NCI-H774 (cell line): ENCODE results near the gene USP36.
A peak's percentile ranks its signal among the peaks of the same experiment; 100 is the strongest.

Experiments used
- DNase-seq: peaks from one replicate; lab custom pipeline; 2025; lab: John Stamatoyannopoulos, UW

USP36 gene

DNA sequence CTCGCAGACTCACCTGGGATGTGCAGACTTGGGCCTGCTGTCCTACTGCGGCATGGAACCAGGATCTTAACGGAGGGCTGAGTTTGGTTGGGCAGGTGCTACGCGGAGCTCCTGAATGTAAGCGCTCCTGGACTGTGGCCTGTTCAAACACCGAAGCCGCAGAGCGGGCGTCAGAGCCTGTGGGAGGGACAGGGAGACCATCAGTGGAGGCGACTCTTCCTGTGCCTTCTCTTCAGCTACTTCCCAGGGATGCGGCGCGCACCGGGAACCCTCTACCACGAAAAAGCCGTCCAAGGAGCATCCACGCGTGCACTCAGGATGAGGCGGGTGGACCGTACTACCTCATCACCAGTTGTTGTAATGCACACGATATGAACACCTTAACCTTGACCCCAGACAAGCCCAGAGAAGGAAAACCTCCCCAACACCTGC, 2.0 kb downstream of the USP36 start:
- peak; percentile 91 for DNase-seq

DNA sequence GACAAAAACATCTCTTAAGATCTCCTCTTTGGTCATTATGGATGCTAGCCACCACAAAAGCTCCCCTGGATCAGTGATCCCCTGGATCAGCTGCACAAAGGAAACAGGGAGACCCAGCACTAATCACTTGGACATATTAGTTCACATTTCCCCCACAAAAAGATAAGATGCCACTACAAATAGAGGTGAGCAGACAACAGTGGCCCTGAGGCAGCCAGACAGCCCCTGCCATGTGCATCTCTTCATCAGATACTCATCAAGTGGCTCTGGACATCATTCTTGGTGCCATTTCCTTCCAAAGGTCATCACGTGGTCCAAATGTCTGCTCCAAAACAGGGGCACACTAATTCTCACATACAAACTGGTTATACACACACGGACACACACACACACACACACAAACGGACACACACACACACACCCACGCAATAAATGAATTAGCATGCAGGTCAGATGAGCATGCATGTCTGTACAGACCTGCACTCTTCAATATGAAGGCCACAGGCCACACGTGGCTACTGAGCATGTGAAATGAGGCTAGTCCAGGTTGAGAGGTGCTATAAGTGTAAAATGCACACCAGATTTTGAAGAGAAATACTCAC, 4.1 kb downstream of the USP36 start:
- no peak for DNase-seq

DNA sequence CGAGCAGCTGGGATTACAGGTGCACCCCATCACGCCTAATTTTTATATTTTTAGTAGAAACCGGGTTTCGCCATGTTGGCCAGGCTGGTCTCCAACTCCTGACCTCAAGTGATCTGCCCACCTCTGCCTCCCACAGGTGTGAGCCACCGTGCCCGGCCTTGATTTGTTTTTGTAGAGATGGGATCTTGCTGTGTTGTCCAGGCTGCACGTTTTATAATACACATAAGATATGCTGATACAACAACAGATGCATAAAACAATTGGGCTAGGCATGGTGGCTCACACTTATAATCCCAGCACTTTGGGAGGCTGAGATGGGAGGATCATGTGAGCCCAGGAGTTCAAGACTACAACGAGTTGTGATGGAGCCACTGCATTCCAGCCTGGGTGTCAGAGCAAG, 6.0 kb downstream of the USP36 start:
- DNase-seq = no peak

DNA sequence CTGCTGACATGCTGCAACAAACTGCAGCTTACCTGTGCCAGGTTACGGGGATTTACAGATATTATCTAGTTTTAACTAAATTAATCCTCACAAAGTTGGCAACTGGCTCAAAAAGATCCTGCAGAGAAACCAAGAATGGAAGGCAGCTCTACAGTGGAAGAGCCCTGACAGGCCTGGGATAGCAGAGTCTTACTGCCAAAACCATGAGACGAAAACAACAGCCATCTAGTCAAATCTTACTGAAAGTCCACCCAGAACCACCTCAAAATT, 8.1 kb downstream of the USP36 start:
- no peak for DNase-seq

DNA sequence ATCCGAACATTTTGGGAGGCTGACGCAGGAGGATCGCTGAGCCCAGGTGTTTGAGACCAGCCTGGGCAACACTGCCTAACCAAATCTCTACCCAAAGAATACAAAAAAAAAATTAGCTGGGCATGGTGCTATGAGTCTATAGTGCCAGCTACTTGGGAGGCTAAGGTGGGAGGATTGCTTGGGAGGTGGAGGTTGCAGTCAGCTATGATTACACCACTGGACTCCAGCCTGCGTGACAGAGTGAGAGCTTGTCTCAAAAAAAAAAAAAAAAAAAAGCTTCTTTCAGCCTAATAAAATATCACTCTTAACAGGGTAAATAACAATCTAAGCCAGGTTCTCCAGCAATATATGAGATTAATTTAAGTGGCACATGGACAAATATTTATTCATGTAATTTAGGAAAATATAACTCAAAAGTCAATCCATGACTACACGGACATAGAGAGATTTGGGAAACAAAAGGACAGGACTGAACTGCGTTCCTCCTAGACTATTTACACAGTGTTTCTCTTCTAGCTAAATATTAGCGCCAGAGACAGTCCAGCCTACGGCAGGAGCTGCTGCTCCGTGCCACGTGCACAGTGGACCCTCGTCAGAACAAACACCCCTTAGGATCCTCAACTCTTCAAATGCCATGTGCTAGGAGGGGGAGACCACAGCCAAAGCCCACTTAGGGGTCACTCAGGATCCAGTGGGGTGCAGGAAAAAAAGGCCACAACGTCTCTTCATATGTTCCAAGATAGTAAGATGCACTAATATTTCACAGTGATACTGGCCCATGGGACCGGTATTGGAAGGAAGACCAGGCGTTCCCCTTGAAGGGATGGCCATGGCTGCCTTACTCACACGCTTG, 8.7 kb downstream of the USP36 start:
- peak; percentile 86 for DNase-seq

DNA sequence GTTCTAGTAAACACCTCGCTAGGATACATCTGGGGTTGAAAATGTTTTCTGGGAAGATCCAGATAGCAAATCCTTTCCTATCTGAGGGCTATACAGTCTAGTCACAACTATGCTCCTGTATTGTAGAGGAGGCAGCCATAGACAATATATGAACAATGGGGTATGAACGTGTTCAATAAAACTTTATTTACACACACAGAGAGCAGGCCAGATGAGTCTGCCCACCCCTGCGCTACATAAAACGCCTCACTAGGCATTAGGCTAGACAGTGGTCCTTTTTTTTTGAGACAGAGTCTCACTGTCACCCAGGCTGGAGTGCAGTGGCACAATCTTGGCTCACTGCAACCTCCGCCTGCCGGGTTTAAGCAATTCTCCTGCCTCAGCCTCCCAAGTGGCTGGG, 11.1 kb downstream of the USP36 start:
- no peak for DNase-seq

DNA sequence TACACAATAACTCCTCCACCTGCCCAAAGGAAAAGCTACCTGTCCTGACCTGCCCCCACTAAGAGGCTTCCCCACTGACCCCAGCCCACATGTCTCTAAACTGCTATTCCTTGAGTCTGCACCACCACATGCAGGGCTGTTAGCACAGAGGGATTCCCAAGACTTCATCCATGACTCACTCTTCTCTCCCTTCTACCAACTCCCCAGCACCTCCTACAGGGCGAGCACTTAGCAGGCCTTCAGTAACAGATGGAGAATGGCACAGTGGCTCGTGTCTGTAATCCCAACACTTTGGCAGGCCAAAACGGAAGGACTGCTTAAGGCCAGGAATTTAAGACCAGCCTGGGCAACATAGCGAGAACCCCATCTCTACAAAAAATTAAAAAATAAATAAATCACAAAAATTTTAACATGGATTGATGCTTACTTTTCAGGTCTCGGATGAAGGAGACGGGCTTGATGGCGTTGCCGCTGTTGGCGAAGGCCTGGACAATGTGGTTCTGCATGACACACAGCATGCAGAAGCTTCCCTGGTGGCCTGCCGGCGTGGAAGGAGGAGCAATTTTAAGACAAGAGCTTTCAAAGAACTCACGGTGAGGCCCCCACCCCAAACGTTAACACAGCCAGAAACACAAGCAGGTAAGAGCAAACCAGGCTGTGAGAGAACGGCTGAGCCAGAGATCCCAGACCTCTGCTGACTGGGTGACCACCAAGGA, 12.0 kb downstream of the USP36 start:
- DNase-seq = no peak

DNA sequence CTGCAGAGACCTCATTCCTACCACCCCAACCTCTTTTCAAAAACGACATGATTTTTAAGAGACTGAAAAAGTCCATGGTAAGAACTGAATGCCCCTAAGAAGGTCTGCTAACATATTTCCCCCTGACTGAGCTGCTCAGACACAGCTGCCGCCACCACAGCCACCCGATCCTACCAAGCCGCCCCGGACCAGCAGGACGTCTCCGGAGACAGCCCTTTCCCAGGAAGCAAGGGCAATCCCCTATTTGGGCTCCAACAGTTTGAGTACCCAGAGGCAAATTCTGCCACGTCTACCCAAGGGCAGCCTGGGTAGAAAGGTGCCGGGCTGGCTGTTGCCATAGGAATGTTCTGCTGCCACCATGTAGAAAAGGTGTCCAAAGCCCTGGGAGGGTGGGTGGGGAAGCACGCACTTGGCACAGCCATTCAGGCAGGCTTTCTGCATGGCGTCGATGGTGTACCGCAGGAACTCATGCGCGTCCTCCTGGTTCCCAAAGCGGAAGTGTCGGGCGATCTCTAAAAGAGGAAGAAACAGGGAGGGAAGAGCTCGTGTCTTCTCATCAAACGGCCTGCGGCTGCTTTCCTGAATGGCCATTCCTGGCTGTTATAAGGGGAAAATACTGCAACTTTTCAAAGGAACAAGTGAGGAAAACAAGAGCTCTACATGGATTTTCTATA, 13.6 kb downstream of the USP36 start:
- no peak for DNase-seq

DNA sequence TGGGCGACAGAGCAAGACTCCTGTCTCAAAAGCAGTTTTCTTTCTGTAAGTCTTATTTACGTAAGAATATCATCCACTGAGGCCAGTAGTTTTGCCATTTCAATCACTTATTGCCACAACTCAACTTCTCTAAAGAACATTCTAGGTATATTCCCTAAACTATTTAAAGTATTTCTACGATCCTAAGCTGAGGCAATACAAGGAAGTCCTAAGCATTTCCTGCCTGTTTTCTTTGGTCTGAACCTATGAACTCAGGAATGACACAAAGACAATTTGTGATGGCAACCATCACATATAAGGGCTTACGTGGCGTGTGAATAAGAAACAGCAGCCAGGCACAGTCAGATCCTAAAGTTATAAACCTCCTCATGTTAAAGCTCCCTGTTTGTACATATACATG, 14.2 kb downstream of the USP36 start:
- no peak for DNase-seq

DNA sequence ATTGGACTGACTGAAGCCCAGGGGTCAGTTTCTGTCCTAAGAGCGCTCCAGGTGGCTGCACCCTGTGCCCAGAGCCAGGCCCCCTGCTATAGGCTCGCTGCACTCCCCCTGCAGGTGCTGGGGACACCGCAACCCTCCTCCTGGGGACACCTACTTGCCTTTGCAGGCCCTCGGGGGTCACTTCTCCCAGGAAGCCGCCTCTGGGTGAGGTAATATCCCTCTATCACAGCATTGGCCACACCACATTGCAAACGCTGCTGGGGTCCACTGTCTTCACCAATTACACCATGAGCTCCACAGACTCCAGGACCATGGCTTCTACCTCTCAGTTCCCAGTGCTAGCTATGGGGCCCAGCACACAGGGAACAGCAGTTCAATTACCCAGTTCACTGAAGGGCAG, 14.9 kb downstream of the USP36 start:
- DNase-seq = no peak

DNA sequence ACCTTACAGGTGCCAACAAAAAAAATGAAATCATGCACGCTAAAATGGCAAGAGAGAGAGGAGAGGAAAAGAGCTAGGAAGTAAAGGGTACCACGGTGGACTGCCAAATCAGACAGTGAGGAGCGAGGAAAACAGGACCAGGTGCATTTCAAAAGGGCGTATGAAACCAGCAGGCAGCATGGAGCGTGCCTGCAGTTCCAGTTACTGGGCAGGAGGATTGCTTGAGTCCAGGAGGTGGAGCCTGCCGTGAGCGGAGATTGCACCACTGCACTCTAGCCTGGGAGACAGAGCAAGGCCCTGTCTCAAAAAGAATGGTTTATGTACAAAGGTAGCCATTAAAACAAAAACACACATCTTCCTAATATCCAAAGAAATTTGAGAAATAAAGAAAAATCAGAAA, 16.4 kb downstream of the USP36 start:
- no peak for DNase-seq

DNA sequence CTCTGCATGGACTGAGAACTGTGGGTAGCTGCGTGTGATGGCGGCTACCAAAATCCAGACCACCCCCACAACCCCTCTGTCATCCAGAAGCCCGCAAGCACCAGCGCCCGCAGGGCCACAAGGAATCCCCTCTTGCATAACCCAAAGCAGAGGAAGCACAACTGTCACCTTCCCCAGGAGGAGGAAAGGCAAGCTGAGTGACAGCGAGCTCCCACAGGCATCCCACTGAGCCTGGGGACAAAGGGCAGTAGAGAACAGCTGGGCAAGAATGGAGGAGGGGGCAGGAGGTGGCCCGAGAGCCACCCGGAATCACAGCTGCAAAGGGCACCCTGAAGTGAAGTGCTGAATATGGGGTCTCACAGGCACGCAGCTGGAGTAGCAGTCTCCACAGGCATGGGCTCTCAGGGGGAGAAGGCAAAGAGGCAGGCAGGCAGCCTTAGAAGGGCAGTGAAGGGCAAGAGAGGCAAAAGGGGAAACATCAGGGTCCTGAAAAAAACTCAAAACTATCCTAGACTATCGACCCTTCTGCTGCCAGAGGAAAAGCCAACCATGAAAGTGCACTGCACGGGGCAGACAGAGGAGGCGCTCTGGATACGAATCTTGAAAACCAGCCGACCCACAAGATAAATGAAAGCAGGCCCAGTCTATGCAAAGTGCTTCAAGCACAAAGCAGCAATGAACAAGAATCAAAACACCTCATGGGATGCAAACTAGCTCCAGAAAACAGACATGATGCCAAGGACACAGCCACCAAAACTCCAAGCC, 17.1 kb downstream of the USP36 start:
- no peak for DNase-seq

DNA sequence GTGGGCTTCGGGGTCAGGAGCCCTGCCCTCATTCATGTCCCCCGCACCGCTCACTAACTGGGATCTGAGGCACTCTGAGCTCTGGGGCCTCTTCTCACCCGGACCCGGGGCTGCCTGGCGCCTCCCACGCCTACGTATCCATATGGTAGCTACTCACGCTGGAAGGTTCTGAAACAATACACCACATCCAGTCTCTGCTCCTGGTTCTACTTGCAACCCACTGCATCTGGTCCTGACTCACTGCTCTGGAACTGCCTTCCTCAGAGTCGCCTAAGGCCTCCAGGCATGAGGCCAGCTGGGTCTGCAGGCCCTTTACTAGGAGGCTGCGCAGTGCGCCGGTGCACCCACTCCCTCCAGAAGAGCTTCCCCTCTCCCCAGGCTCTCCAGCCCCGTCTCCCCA, 18.1 kb downstream of the USP36 start:
- no peak for DNase-seq

DNA sequence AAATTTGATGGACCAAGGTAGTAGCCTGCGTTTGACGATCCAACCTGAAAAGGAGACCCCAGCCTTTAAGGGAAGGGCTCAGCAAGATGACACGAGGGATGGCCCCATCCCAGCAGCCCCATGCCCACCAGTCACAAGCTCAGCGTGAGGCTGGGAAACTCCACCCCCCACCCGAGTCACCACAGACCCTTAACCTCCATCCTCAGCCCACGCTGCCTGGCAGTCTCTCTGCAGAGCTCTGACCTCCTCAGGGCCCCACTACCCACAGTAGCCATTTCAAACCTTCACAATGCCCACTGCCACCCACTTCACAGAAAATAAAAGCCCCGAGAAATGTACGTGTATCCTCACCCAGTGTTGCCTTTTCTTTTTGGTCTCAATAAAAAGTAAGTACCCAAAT, 18.7 kb downstream of the USP36 start:
- DNase-seq = no peak

DNA sequence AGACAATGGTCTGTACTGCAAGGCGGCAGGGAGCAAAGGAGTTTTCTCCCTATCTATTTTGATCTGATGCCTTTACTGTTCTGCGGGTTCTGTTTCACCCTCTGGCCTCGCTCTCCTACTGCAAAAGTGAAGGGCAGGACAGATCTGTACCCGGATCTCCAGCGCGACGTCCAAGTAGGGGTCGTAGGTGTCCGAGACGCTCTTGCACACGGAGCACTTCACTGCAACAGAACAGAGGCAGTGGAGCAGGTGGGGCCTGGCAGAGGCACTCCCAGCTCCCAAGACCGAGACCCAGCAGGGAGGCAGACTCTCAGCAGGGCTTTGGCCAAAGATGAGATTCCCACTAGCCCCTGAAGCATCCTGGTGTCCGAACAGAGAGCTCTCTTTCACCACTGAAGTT, 19.8 kb downstream of the USP36 start:
- no peak for DNase-seq

DNA sequence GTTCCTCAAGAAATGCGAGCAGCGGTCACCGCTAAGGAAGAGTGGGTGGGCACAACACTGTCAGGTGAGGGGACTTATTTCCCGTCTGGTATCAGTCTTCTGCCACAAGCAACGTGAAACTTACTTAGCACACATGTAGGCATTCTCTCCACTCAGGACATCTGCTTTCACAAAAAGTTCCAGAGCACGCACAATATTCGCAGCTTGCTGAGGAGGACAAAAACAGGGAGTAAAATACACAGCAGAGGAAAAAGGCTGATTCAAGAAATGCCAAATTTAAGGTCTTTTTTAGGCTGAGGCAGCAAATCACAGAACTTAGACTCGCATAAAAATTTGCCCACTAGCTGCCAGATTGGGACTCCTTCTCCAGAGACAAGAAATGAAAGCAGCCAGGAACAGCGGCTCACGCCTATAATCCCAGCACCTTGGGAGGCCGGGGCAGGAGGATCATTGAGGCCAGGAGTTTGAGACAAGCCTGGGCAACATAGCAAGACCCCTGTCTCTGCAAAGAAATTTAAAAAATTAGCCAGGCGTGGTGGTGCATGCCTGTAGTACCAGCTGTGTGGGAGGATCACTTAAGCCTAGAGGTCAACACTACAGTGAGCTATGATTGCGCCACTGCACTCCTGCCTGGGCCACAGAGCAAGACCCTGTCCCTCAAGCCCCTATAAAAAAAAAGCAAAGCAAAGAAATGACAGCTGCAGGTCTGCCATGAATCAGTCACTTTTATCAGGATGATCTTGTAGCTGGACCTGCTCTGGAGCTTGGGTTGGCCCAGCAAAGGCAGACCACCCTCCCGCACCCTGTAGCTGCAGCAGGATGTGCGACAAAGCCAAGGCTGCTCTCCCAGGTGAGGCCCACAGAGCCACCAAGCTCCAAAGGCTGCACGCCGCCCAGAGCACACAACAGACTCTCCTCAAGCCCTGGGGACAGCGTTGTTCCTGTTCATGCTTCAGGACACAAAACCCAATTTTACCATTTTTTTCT, 20.5 kb downstream of the USP36 start:
- DNase-seq = no peak

DNA sequence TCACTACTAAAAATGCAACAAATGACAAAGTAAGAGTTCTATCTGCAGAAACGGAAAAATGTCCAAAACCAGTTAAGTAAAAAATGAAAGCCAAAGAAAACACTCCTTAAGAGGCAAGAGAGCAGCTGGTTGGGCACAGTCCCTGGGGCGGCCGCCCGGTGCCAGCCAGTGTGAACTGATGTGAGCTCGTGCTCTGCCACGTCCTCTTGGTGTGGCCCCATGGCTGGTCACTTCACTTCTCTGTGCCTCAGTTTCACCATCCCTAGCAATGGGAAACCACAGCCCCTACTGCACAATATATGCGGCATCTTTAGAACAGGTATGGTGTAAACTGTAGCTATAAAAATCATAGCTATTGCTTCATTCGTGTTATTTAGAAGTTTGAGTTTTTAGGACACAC, 21.2 kb downstream of the USP36 start:
- no peak for DNase-seq

DNA sequence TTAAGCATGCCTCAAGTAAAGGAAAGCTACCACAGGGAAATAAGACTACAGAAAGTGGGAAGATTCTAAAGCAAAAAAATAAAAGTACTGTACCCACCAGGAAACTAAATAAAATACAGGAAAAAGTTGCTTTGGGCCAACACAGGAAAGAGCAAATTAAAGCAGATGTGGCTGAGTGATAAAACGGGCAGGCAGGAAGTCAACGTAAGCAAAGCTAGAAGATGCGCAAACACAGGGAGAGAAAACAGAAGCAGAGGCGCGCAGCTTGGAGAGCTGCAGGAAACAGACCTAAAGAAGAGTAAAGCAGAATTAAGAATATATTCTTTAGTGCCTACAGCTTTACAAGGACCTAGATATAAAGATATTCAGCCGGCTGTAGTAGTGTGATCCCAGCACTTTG, 21.7 kb downstream of the USP36 start:
- no peak for DNase-seq

DNA sequence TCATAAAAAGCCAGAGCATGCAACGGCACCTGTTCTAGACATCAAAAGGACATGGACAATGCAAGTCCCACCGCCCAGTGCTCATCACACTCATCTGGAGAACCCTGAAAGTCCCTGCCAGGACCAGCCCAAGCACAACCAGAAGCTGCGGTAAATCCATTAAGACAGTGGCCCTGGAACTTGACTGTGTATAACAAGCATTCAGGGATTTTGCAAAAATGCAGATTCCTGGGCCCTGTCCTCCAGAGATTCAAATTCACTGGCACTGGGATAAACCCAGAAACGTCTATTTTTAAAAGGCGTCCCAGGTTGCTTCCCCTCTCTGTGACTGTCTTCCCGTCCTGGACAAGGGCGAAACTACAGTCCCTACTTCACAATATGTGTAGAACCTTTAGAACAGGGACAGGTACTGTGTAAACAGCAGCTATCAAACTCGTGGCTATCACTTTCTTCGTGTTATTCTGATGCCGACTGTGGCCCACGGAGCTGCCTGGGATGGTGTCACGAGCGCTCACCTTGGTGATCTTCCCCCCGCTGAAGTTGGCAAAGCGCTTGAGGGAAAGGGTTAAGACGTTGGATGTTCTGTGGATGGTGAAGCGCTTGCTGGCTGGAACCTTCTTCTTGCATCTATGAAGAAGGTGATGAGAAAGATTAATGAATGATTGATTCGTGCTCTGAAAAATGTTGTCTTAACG, 22.3 kb downstream of the USP36 start:
- no peak for DNase-seq

DNA sequence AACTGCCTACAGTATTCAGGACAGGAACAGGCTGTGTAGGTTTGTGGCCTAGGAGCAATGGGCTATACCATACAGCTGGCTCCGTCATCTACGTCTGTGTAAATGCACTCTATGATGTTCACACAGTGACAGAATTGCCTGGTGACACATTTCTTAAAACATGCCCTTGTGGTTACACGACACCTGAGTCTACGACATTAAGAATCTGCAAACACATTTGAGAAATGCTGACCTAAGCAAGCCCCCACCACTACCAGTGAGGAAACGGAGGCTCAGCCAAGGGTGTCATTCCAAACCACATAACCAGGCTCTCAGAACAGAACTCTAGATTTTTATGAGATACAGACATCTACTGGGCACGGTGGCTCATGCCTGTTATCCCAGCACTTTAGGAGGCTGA, 23.5 kb downstream of the USP36 start:
- DNase-seq = no peak
